A549 (cell line): Measurements from ENCODE around the gene MINDY2. TPM values are rescaled to one million over a fixed set of nuclear protein-coding genes. Genes with fewer than 3 reads are reported as not detected.
"Not testable (repeated sequence)": the region's sequence is repeated elsewhere in the genome, so short reads cannot be mapped to it uniquely, and the experiment has no call there.

ENCODE experiments used
- ATAC-seq, 2 experiments: fragments of 200-7000 bp in 1 of 2; fragments of >200 bp in 1 of 2; cut with Nextera tagmentation in 1 of 2; cut with Tn5 transposase in 1 of 2; 3 replicates each; pipeline versions ENCODE4 v1.8.0 to v1.9.1; 2018 to 2020; ENCODE audit warnings: mild to moderate bottlenecking in 1 of 2, moderate library complexity in 1 of 2
- CTCF ChIA-PET: fragments of 300-600 bp; sonication (Branson Sonifier 250); formaldehyde crosslinking; extraction: SDS; loops from one replicate; lab custom pipeline; 2021; ENCODE audit warnings: antibody characterized with exemption, inconsistent platforms; lab: Yijun Ruan, JAX
- POLR2A ChIA-PET: fragments of 350-600 bp; formaldehyde crosslinking; extraction: SDS; loops from one replicate; lab custom pipeline; 2021; ENCODE audit warnings: antibody characterized with exemption, inconsistent platforms; lab: Yijun Ruan, JAX
- DNase-seq, 2 experiments: peaks; one replicate each; pipeline versions ENCODE4 v3.0.0 to v3.0.0-alpha.2; 2011 to 2016; ENCODE audit warnings: low read depth in 1 of 2, low spot score in 1 of 2
- FAIRE-seq: peaks from 2 replicates; lab custom pipeline; 2011; peaks lifted over from hg19 to GRCh38; lab: Jason Lieb, UNC
- H3K27ac ChIP-seq, 2 experiments: fragments of >200 bp; sonication (Bioruptor Twin); formaldehyde crosslinking; 3 replicates each; pipeline ENCODE4 v1.5.1; 2016 to 2017
- H3K4me1 ChIP-seq: fragments of >200 bp; sonication (Bioruptor Twin); formaldehyde crosslinking; 3 replicates; pipeline ENCODE4 v1.6.1; 2016
- H3K4me2 ChIP-seq: fragments of >200 bp; sonication (Bioruptor Twin); formaldehyde crosslinking; 3 replicates; pipeline ENCODE4 v1.6.1; 2016
- H3K4me3 ChIP-seq: fragments of >200 bp; sonication (Bioruptor Twin); formaldehyde crosslinking; 3 replicates; pipeline ENCODE4 v1.5.1; 2016
- H3K9me3 ChIP-seq: fragments of >200 bp; sonication (Bioruptor Twin); formaldehyde crosslinking; 3 replicates; pipeline ENCODE4 v1.6.1; 2016
- BHLHE40 ChIP-seq: IDR thresholded peaks from 2 replicates; pipeline ENCODE4 v1.6.1; 2012; ENCODE audit warnings: low read depth, low read length, inconsistent platforms
- CBX2 ChIP-seq: fragments of 200-600 bp; sonication (generic); IDR thresholded peaks from 2 replicates; pipeline ENCODE4 v1.6.1; 2016; ENCODE audit warnings: low read depth, mild to moderate bottlenecking, borderline replicate concordance
- CHD4 ChIP-seq: fragments of 200-600 bp; sonication (generic); IDR thresholded peaks from 2 replicates; pipeline ENCODE4 v1.6.1; 2016; ENCODE audit warnings: antibody characterized with exemption, mild to moderate bottlenecking, borderline replicate concordance
- EHF ChIP-seq: fragments of 250-450 bp; sonication (Bioruptor Pico); IDR thresholded peaks from 2 replicates; pipeline ENCODE4 v1.5.0; 2020; ENCODE audit warnings: mild to moderate bottlenecking
- ESRRA ChIP-seq: fragments of 150-350 bp; IDR thresholded peaks from 2 replicates; pipeline ENCODE4 v1.6.1; 2014; ENCODE audit warnings: mild to moderate bottlenecking, low read length, borderline replicate concordance
- FOSB ChIP-seq: fragments of 250-450 bp; sonication (Bioruptor Pico); IDR thresholded peaks from 2 replicates; pipeline ENCODE4 v1.5.0; 2020; ENCODE audit warnings: mild to moderate bottlenecking, moderate library complexity
- FOSL2 ChIP-seq, 2 experiments: fragments of 450-650 bp in 1 of 2; fragments of >200 bp in 1 of 2; sonication (Bioruptor Twin) in 1 of 2; formaldehyde crosslinking; IDR thresholded peaks; 2 replicates each; pipeline versions ENCODE4 v1.5.0 to v1.6.1; 2016 to 2020; ENCODE audit warnings: mild to moderate bottlenecking in 1 of 2, moderate library complexity in 1 of 2
- HOXB13 ChIP-seq: fragments of 250-450 bp; sonication (Bioruptor Pico); IDR thresholded peaks from 2 replicates; pipeline ENCODE4 v1.5.0; 2020; ENCODE audit warnings: low read depth, mild to moderate bottlenecking, moderate library complexity
- HOXB5 ChIP-seq: fragments of 250-450 bp; sonication (Bioruptor Pico); IDR thresholded peaks from 2 replicates; pipeline ENCODE4 v1.5.0; 2020; ENCODE audit warnings: mild to moderate bottlenecking, moderate library complexity
- JUN ChIP-seq, 2 experiments: fragments of >200 bp; sonication (Bioruptor Twin); formaldehyde crosslinking; IDR thresholded peaks; 2 replicates in 1 of 2; 3 replicates in 1 of 2; pipeline ENCODE4 v1.6.1; 2016 to 2017
- JUNB ChIP-seq: fragments of >200 bp; sonication (Bioruptor Twin); formaldehyde crosslinking; IDR thresholded peaks from 2 replicates; pipeline ENCODE4 v1.6.1; 2016
- KDM1A ChIP-seq: fragments of 200-600 bp; sonication (generic); IDR thresholded peaks from 2 replicates; pipeline ENCODE4 v1.6.1; 2016; ENCODE audit warnings: low read depth, mild to moderate bottlenecking
- KDM5A ChIP-seq: fragments of 200-600 bp; sonication (generic); IDR thresholded peaks from 2 replicates; pipeline ENCODE4 v1.6.1; 2016; ENCODE audit warnings: antibody characterized with exemption, mild to moderate bottlenecking
- MYC ChIP-seq: IDR thresholded peaks from 2 replicates; pipeline ENCODE4 v1.6.1; 2012; ENCODE audit warnings: mild to moderate bottlenecking, inconsistent platforms, low read length, improper control_type of control experiment, borderline replicate concordance
- RARB ChIP-seq: fragments of 250-450 bp; sonication (Bioruptor Pico); IDR thresholded peaks from 2 replicates; pipeline ENCODE4 v1.8.0; 2021; ENCODE audit warnings: mild to moderate bottlenecking, moderate library complexity
- SMC3 ChIP-seq: fragments of >200 bp; sonication (Bioruptor Twin); formaldehyde crosslinking; IDR thresholded peaks from 3 replicates; pipeline ENCODE4 v1.6.1; 2018; ENCODE audit warnings: inconsistent platforms
- TP53 ChIP-seq: fragments of 250-450 bp; sonication (Bioruptor Pico); IDR thresholded peaks from 2 replicates; pipeline ENCODE4 v1.5.0; 2021; ENCODE audit warnings: mild to moderate bottlenecking, moderate library complexity
- ZNF302 ChIP-seq: fragments of 250-450 bp; sonication (Bioruptor Pico); IDR thresholded peaks from 2 replicates; pipeline ENCODE4 v1.9.0; 2021; ENCODE audit warnings: inconsistent platforms, mild to moderate bottlenecking, moderate library complexity
- ZSCAN20 ChIP-seq: fragments of 250-450 bp; sonication (Bioruptor Pico); IDR thresholded peaks from 2 replicates; pipeline ENCODE4 v1.8.0; 2022; ENCODE audit warnings: mild to moderate bottlenecking, moderate library complexity
- WGBS: methylation state at CpG from one replicate; pipeline ENCODE4 v1.1.6; 2017; ENCODE audit errors: missing lambda C conversion rate; 5-methylcytosine and 5-hydroxymethylcytosine counted together
- polyA plus RNA-seq, 4 experiments: library from polyadenylated mRNA; depleted of rRNA in 3 of 4; stranded (reverse); fragments of >200 nt; fragmentation: RNase III in 1 of 4; extraction: RNeasy Plus Mini Kit Qiagen cat#74134 plus additional on column Dnase treatment in 1 of 4; gene quantifications; 2 replicates in 3 of 4; 3 replicates in 1 of 4; pipeline ENCODE4 v1.2.3, GENCODE V29; 2011 to 2017
- TF ChIP-seq, protein P1 (sequence below): fragments of 150-350 bp; IDR thresholded peaks from 2 replicates; pipeline ENCODE4 v1.6.1; 2014; ENCODE audit warnings: low read depth, mild to moderate bottlenecking, low read length
- TF ChIP-seq, protein P2 (sequence below): IDR thresholded peaks from 2 replicates; pipeline ENCODE4 v1.6.1; 2012
- TF ChIP-seq, protein P3 (sequence below): fragments of 450-650 bp; IDR thresholded peaks from 2 replicates; pipeline ENCODE4 v1.6.1; 2014; ENCODE audit warnings: antibody characterized with exemption
- TF ChIP-seq, protein P4 (sequence below): fragments of >200 bp; sonication (Bioruptor Twin); formaldehyde crosslinking; IDR thresholded peaks from 3 replicates; pipeline ENCODE4 v1.5.1; 2016
- TF ChIP-seq, protein P5 (sequence below): fragments of >200 bp; sonication (Bioruptor Twin); formaldehyde crosslinking; IDR thresholded peaks from 2 replicates; pipeline ENCODE4 v1.6.1; 2016

The MINDY2 gene
- polyA plus RNA-seq, 2 of the 4 experiments (the other 2 are of a cell fraction) = 4.7 to 7.0 TPM

DNA sequence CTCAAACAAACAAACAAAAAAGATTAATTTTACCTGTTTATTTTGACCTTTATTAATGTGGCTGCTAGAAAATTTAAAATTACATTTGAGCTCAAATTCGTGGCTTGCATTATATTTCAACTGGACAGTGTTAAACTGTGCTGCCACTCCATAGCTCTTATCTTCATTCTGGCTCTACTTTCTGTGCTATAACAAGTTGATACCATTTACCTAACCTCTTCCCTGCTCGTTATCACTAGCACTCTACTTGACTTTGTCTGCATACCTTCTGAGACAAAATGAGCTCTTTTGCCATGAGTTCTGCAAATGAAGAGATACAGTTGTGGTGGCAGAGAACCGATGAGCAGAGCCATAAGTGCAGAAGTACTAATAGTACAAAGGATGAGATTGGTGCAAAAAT is 26.4 kb downstream of the MINDY2 start:
- FAIRE-seq (no peak), ATAC-seq (no peak), DNase-seq (no peak)
- no peak overlapping the region for H3K27ac ChIP-seq
- H3K4me2 ChIP-seq = no peak overlapping the region
- POLR2A ChIA-PET = no interaction called here
- TF ChIP-seq FOSL2 (IDR thresholded peaks at IDR 0.05) (no peak), FOSL2 (CRISPR knock-in tag; IDR thresholded peaks at IDR 0.05) (no peak), ESRRA (no peak), EHF (CRISPR knock-in tag) (no peak), KDM5A (no peak), HOXB13 (CRISPR knock-in tag) (no peak), BHLHE40 (no peak), JUNB (no peak), FOSB (no peak), ZNF302 (CRISPR knock-in tag) (no peak), CBX2 (no peak), JUN (IDR thresholded peaks at IDR 0.05) (no peak)
- TF ChIP-seq, protein P1, sequence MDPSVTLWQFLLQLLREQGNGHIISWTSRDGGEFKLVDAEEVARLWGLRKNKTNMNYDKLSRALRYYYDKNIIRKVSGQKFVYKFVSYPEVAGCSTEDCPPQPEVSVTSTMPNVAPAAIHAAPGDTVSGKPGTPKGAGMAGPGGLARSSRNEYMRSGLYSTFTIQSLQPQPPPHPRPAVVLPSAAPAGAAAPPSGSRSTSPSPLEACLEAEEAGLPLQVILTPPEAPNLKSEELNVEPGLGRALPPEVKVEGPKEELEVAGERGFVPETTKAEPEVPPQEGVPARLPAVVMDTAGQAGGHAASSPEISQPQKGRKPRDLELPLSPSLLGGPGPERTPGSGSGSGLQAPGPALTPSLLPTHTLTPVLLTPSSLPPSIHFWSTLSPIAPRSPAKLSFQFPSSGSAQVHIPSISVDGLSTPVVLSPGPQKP = no peak
- TF ChIP-seq, protein P2, sequence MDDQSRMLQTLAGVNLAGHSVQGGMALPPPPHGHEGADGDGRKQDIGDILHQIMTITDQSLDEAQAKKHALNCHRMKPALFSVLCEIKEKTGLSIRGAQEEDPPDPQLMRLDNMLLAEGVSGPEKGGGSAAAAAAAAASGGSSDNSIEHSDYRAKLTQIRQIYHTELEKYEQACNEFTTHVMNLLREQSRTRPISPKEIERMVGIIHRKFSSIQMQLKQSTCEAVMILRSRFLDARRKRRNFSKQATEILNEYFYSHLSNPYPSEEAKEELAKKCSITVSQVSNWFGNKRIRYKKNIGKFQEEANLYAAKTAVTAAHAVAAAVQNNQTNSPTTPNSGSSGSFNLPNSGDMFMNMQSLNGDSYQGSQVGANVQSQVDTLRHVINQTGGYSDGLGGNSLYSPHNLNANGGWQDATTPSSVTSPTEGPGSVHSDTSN = no peak
- TF ChIP-seq, protein P3, sequence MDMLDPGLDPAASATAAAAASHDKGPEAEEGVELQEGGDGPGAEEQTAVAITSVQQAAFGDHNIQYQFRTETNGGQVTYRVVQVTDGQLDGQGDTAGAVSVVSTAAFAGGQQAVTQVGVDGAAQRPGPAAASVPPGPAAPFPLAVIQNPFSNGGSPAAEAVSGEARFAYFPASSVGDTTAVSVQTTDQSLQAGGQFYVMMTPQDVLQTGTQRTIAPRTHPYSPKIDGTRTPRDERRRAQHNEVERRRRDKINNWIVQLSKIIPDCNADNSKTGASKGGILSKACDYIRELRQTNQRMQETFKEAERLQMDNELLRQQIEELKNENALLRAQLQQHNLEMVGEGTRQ = no peak
- CTCF ChIA-PET = interaction anchor here (0.6 to 1.9 kb wide), 4 partner anchors 10 to 54 kb away, joined by 3 to 7 read pairs (median 3); partner anchors contain the start of gene MINDY2
- H3K4me1 ChIP-seq = no peaks in the 10 kb centered on the region
- H3K4me3 ChIP-seq = no peak overlapping the region
- 80% methylated on average over 3 of the region's 3 CpGs for WGBS
- H3K9me3 ChIP-seq = no peaks in the 10 kb centered on the region

DNA sequence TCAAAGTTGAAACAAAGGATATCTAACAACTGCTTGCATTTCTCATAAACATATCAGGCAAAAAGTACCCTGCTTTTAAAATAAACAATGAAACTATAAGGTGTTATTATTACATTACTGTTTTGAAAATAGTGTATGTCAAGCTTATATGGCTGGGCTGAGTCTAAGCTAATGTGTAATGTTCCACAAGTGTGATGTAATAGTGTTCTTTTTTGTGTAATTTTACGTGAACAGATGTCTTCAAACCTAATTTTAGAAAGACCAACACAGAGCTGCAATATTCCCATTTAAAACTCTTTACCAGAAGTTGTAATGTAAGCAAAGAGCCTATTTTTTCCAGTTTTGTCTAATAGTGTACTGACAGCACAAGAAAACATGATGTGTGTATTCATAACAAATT is 34.0 kb downstream of the MINDY2 start:
- 77% methylated on average over 1 of the region's 1 CpG for WGBS
- TF ChIP-seq SMC3 = no peak
- TF ChIP-seq, protein P2 = no peak
- TF ChIP-seq RARB (CRISPR knock-in tag) = no peak
- TF ChIP-seq ESRRA = no peak
- TF ChIP-seq HOXB5 (CRISPR knock-in tag) = no peak
- no peak for TF ChIP-seq KDM1A
- TF ChIP-seq, protein P4, sequence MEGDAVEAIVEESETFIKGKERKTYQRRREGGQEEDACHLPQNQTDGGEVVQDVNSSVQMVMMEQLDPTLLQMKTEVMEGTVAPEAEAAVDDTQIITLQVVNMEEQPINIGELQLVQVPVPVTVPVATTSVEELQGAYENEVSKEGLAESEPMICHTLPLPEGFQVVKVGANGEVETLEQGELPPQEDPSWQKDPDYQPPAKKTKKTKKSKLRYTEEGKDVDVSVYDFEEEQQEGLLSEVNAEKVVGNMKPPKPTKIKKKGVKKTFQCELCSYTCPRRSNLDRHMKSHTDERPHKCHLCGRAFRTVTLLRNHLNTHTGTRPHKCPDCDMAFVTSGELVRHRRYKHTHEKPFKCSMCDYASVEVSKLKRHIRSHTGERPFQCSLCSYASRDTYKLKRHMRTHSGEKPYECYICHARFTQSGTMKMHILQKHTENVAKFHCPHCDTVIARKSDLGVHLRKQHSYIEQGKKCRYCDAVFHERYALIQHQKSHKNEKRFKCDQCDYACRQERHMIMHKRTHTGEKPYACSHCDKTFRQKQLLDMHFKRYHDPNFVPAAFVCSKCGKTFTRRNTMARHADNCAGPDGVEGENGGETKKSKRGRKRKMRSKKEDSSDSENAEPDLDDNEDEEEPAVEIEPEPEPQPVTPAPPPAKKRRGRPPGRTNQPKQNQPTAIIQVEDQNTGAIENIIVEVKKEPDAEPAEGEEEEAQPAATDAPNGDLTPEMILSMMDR = no peak
- TF ChIP-seq MYC = no peak
- no peak for TF ChIP-seq TP53 (CRISPR knock-in tag)
- no peak for TF ChIP-seq EHF (CRISPR knock-in tag)
- TF ChIP-seq ZSCAN20 (CRISPR knock-in tag) = no peak
- no peak for TF ChIP-seq JUNB
- TF ChIP-seq FOSL2 (IDR thresholded peaks at IDR 0.05) = no peak
- TF ChIP-seq FOSL2 (CRISPR knock-in tag; IDR thresholded peaks at IDR 0.05) = no peak
- TF ChIP-seq, protein P5, sequence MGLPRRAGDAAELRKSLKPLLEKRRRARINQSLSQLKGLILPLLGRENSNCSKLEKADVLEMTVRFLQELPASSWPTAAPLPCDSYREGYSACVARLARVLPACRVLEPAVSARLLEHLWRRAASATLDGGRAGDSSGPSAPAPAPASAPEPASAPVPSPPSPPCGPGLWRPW = no peak
- TF ChIP-seq CHD4 = no peak
- no peak for TF ChIP-seq FOSB
- TF ChIP-seq CBX2 = no peak
- no peaks in the 10 kb centered on the region for H3K9me3 ChIP-seq
- ATAC-seq (no peak), DNase-seq (no peak), FAIRE-seq (peak; percentile 63)
- H3K4me1 ChIP-seq = no peaks in the 10 kb centered on the region
- no peak overlapping the region for H3K4me3 ChIP-seq
- CTCF ChIA-PET = interaction anchor here (0.7 to 1.1 kb wide), 2 partner anchors 538 to 1801 kb away, joined by 3 to 4 read pairs; no protein-coding TSS in a partner anchor
- H3K27ac ChIP-seq = no peak overlapping the region
- POLR2A ChIA-PET = no interaction called here
- no peak overlapping the region for H3K4me2 ChIP-seq

DNA sequence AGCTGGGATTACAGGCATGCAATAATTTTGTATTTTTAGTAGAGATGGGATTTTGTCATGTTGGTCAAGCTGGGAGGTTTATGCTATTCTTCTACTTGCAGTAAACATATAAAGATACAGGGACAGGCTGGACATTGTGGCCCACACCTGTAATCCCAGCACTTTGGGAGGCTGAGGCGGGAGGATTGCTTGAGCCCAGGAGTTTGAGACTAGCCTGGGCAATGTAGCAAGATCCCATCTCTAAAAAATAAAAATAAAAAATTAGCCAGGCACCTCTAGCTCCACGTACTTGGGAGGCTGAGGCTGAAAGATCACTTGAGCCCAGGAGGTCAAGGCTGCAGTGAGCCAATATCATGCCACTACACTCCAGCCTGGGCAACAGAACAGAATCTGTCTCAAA is 52.2 kb downstream of the MINDY2 start:
- ATAC-seq = not testable (repeated sequence)

More for the DNA sequence above, 52.2 kb downstream of the MINDY2 start:
- FAIRE-seq, H3K4me1 ChIP-seq, H3K4me3 ChIP-seq, DNase-seq, H3K4me2 ChIP-seq, H3K9me3 ChIP-seq, H3K27ac ChIP-seq: not testable (repeated sequence)
- POLR2A ChIA-PET = interaction anchor here (0.8 kb wide), 1 partner anchor 73 kb away, joined by 3 read pairs; the partner anchor contains the start of gene ADAM10
- WGBS = 90% methylated on average over 2 of the region's 2 CpGs
- CTCF ChIA-PET = interaction anchor here (1.6 to 3.1 kb wide), 2 partner anchors 16 to 595 kb away, joined by 8 to 10 read pairs; no protein-coding TSS in a partner anchor
